ENCODE measurements around the gene RFX3. TPM values are rescaled to one million over a fixed set of nuclear protein-coding genes. Genes with fewer than 3 reads are reported as not detected.

Gene RFX3
- total and polyA plus RNA-seq, 2 of the 13 experiments (the other 11 are each of a cell fraction or from before 2014, with no cell fraction given) = 2.7 to 5.3 TPM

DNA sequence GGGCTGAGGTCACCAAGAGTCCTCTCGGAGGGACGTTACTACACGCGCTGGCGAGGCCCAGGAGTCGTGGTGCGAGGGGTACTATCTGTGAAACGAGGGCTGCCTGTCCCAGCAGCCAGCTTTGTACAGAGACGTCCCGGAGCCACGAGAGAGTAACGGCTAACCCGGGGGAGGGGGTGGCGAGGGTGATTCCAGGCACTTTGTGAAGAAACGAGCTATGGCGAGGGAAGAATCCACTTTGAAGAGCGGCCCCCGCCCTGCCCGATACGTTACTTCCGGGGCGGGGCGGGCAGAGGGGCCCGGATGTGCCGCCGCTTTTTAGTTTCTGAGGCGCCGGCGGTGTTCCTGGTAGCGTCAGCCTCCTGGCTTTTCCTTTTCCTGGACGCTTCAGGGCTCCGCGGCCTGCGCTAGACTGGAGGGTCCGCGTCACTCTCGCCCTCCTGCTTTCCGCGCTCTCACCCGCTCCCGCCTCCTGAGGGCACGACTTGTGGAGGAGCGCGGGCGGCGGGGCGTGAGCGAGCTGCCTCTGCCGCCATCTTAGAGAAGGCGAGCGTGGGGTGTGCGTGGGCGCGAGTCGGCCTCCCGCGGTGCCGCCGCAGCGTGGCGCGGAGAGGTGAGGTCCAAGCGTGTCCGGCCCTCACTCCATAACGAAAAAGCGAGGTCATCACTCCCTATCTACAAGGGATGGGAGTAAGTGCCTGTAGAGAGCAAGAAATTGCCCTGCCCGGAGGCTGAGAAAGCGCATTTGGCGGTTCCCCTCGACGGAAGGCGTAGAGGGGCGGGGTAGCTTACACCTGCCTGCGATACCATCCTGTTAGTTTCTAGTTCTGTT, 580 bp upstream of the RFX3 start (continued):
- TF ChIP-seq, protein P1, sequence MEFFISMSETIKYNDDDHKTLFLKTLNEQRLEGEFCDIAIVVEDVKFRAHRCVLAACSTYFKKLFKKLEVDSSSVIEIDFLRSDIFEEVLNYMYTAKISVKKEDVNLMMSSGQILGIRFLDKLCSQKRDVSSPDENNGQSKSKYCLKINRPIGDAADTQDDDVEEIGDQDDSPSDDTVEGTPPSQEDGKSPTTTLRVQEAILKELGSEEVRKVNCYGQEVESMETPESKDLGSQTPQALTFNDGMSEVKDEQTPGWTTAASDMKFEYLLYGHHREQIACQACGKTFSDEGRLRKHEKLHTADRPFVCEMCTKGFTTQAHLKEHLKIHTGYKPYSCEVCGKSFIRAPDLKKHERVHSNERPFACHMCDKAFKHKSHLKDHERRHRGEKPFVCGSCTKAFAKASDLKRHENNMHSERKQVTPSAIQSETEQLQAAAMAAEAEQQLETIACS (CRISPR knock-in tag; IDR thresholded peaks at IDR 0.05) = peak; percentile 65
- peak; percentile 92 for TF ChIP-seq ZNF333 (CRISPR knock-in tag; IDR thresholded peaks at IDR 0.05; ENCODE audit: borderline replicate concordance)
- peak; percentile 14; the same call in 1 of the 2 replicates for TF ChIP-seq ATF1 (CRISPR knock-in tag; IDR thresholded peaks at IDR 0.05)
- 0 out of 2 replicates have a peak, but pooled peaks have one; percentile 89 for TF ChIP-seq ZNF20 (CRISPR knock-in tag; IDR thresholded peaks at IDR 0.05)
- peak; percentile 99 for TF ChIP-seq RBFOX2 (IDR thresholded peaks at IDR 0.05; ENCODE audit: low read depth, low read length)
- TF ChIP-seq EZH2 (conservative IDR thresholded peaks at IDR 0.05; ENCODE audit: low read depth, low read length) = no peak
- no peak; the same call in 1 of the 2 replicates for TF ChIP-seq BRCA1 (CRISPR knock-in tag; IDR thresholded peaks at IDR 0.05)
- TF ChIP-seq ZNF562 (CRISPR knock-in tag; IDR thresholded peaks at IDR 0.05; ENCODE audit: borderline replicate concordance) = no peak
- peak; percentile 42; the same call in 1 of the 2 replicates for TF ChIP-seq ZNF878 (CRISPR knock-in tag; IDR thresholded peaks at IDR 0.05)
- TF ChIP-seq MYNN (CRISPR knock-in tag; IDR thresholded peaks at IDR 0.05; ENCODE audit: low read depth) = peak; percentile 40; the same call in 1 of the 2 replicates
- TF ChIP-seq, protein P2, sequence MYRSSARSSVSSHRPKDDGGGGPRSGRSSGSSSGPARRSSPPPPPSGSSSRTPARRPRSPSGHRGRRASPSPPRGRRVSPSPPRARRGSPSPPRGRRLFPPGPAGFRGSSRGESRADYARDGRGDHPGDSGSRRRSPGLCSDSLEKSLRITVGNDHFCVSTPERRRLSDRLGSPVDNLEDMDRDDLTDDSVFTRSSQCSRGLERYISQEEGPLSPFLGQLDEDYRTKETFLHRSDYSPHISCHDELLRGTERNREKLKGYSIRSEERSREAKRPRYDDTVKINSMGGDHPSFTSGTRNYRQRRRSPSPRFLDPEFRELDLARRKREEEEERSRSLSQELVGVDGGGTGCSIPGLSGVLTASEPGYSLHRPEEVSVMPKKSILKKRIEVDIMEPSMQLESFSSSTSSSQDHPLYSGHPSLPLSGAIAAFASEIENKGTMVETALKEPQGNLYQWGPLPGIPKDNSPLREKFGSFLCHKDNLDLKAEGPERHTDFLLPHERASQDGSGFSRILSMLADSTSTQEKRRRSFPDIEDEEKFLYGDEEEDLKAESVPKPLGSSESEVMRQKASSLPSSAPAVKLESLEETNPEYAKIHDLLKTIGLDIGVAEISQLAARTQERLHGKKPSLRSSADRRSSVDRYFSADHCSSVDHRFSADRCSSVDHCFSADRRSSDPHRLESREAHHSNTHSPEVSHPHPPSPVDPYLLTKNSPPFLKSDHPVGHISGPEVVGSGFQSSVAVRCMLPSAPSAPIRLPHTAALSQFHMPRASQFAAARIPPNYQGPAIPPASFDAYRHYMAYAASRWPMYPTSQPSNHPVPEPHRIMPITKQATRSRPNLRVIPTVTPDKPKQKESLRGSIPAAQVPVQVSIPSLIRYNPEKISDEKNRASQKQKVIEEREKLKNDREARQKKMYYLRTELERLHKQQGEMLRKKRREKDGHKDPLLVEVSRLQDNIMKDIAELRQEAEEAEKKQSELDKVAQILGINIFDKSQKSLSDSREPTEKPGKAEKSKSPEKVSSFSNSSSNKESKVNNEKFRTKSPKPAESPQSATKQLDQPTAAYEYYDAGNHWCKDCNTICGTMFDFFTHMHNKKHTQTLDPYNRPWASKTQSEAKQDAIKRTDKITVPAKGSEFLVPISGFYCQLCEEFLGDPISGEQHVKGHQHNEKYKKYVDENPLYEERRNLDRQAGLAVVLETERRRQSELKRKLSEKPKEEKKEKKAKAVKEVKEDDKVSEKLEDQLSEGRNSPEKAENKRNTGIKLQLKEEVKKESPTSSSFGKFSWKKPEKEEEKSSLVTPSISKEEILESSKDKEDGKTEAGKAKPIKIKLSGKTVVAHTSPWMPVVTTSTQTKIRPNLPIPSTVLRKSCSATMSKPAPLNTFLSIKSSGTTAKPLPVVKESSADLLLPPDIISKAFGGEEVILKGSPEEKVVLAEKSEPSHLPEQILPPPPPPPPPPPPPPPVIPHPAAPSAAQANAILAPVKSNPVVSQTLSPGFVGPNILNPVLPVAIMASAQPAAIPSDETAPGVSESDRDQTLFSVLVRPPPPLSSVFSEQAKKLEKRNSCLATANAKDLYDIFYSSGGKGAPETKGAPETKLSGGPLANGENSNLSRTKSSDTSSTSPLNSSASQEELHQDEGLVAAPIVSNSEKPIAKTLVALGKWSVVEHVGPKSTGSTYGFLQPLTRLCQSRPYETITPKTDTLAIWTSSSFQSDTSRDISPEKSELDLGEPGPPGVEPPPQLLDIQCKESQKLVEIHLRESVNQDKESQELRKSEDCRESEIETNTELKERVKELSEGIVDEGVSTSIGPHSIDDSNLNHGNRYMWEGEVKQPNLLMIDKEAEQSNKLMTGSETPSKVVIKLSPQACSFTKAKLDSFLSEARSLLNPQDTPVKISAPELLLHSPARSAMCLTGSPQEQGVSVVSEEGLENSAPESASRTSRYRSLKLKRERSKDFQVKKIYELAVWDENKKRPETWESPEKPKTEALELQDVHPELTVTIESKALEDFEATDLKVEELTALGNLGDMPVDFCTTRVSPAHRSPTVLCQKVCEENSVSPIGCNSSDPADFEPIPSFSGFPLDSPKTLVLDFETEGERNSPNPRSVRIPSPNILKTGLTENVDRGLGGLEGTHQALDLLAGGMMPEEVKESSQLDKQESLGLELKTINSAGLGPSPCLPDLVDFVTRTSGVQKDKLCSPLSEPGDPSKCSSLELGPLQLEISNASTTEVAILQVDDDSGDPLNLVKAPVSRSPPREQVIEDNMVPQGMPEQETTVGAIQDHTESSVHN (CRISPR knock-in tag; IDR thresholded peaks at IDR 0.05) = no peak
- TF ChIP-seq PPARG (CRISPR knock-in tag; conservative IDR thresholded peaks at IDR 0.05) = no peak; the same call in 1 of the 2 replicates
- TF ChIP-seq, protein P3, sequence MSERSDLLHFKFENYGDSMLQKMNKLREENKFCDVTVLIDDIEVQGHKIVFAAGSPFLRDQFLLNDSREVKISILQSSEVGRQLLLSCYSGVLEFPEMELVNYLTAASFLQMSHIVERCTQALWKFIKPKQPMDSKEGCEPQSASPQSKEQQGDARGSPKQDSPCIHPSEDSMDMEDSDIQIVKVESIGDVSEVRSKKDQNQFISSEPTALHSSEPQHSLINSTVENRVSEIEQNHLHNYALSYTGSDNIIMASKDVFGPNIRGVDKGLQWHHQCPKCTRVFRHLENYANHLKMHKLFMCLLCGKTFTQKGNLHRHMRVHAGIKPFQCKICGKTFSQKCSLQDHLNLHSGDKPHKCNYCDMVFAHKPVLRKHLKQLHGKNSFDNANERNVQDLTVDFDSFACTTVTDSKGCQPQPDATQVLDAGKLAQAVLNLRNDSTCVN (CRISPR knock-in tag; IDR thresholded peaks at IDR 0.05; ENCODE audit: borderline replicate concordance) = no peak
- no peak; the same call in 1 of the 2 replicates for TF ChIP-seq ZFP82 (CRISPR knock-in tag; IDR thresholded peaks at IDR 0.05; ENCODE audit: borderline replicate concordance)
- peak; percentile 71; the same call in 1 of the 2 replicates for TF ChIP-seq XBP1 (CRISPR knock-in tag; IDR thresholded peaks at IDR 0.05)
- TF ChIP-seq HHEX (CRISPR knock-in tag; IDR thresholded peaks at IDR 0.05) = no peak
- TF ChIP-seq, protein P4, sequence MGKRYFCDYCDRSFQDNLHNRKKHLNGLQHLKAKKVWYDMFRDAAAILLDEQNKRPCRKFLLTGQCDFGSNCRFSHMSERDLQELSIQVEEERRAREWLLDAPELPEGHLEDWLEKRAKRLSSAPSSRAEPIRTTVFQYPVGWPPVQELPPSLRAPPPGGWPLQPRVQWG (CRISPR knock-in tag; IDR thresholded peaks at IDR 0.05; ENCODE audit: borderline replicate concordance, low read depth) = peak; percentile 50; the same call in 1 of the 2 replicates

Measured in HepG2 (cell line).